ENCODE results near the gene SLC25A28. TPM values are rescaled to one million over a fixed set of nuclear protein-coding genes. Genes with fewer than 3 reads are reported as not detected.
A peak's percentile ranks its signal among the peaks of the same experiment; 100 is the strongest.

The SLC25A28 gene
- total and polyA plus RNA-seq, 4 donors = 31.1 to 86.9 (median 47.6) TPM

DNA sequence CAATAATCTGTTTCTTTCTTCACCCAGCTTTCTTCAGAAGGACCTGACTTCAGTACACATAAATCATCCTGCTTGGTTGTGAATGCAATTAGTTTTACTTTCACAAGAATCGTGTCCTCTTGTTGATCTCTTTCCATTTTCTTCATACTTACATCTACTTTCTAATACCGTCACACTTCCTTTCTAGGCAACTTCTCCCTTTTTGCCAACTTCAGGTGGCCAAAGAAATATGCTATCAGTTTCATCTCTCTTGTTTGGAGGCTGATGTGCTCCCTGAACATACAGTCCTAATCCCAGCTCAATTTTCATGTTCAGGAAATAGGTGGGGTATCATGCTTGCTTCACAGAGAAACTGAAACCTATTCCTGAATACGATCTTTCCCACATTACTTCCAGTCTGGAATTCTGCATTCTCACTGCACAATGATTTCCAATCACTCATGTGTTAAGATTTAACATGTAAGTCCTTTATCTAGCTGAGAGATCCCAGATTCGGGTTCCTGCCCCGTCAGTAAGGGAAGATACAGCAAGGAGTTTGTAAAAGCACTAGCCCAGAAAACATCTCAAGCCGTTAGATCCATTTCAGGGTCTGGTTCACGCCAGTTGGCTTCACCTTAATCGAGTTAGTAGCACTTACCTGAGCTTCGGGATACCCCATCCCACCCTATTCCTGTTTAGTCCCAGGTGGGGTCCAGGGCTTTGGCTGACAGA lies 994 bp downstream of the SLC25A28 start:
- peaks cover 8 to 33% (median 13%) of the 10 kb centered on the region in 5 donors for H3K4me1 ChIP-seq (ENCODE audit: control insufficient read depth in 5 of 5, insufficient read depth in 5 of 5, low read length in 5 of 5)
- ATAC-seq (ENCODE audit: insufficient read depth, low FRiP score) = no peak
- H3K27me3 ChIP-seq (ENCODE audit: control insufficient read depth in 3 of 3, insufficient read depth in 3 of 3, low read length in 2 of 3) = no peaks in the 10 kb centered on the region
- peak in 2 of 3 donors; percentile 7 to 27 for DNase-seq
- no peaks in the 10 kb centered on the region for H3K9me3 ChIP-seq (ENCODE audit: control insufficient read depth in 4 of 4, insufficient read depth in 3 of 4, low read length in 3 of 4)
- peak overlapping the region; percentile 69 to 89 for H3K9ac ChIP-seq (ENCODE audit: insufficient read depth in 1 of 2, low read length in 2 of 2)
- H3K27ac ChIP-seq (ENCODE audit: low read depth in 1 of 2, low read length in 1 of 2) = peak overlapping the region; percentile 47 to 92
- H3K36me3 ChIP-seq (ENCODE audit: control insufficient read depth in 4 of 4, insufficient read depth in 4 of 4, low read length in 4 of 4) = peaks cover 0 to 2% (median 0%) of the 10 kb centered on the region in 4 donors
- H3K4me3 ChIP-seq = peak overlapping the region; percentile 88
- WGBS, 2 donors = 1% methylated on average over 9 of the region's 9 CpGs
- TF ChIP-seq CTCF (IDR thresholded peaks at IDR 0.05; ENCODE audit: control extremely low read depth, extremely low read depth) = no peak

DNA sequence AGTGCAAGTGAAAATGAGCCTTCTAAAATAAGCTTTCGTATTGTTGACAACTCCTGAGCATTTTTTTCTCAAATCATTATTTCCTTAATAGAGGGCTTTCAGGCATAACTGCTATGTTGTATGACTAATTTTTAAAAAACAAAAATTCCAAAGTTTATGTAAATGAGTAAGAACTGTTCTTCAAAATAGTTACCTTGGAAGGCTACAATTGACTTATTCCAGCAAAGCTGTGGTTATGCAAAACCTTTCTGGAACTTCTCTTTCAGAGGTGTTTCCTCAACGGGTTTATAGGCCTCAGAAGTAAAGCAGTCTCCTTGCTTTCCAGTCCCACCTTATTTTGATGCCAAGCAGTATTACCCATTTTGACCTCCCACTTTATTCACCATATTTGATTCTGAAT lies 2.5 kb downstream of the SLC25A28 start:
- 52 to 54% methylated on average over 2 of the region's 2 CpGs for WGBS, 2 donors
- TF ChIP-seq CTCF (IDR thresholded peaks at IDR 0.05; ENCODE audit: control extremely low read depth, extremely low read depth) = no peak
- no peak for DNase-seq
- Histone ChIP-seq H3K9me3 (ENCODE audit: control insufficient read depth in 4 of 4, insufficient read depth in 3 of 4, low read length in 3 of 4) (no peaks in the 10 kb centered on the region), H3K9ac (ENCODE audit: insufficient read depth in 1 of 2, low read length in 2 of 2) (no peak overlapping the region), H3K27ac (ENCODE audit: low read depth in 1 of 2, low read length in 1 of 2) (no peak overlapping the region), H3K4me3 (no peak overlapping the region), H3K4me1 (ENCODE audit: control insufficient read depth in 5 of 5, insufficient read depth in 5 of 5, low read length in 5 of 5) (peaks cover 8 to 33% (median 13%) of the 10 kb centered on the region in 5 donors), H3K36me3 (ENCODE audit: control insufficient read depth in 4 of 4, insufficient read depth in 4 of 4, low read length in 4 of 4) (peaks cover 3 to 9% (median 6%) of the 10 kb centered on the region in 4 donors), H3K27me3 (ENCODE audit: control insufficient read depth in 3 of 3, insufficient read depth in 3 of 3, low read length in 2 of 3) (no peaks in the 10 kb centered on the region)
- no peak for ATAC-seq (ENCODE audit: insufficient read depth, low FRiP score)

DNA sequence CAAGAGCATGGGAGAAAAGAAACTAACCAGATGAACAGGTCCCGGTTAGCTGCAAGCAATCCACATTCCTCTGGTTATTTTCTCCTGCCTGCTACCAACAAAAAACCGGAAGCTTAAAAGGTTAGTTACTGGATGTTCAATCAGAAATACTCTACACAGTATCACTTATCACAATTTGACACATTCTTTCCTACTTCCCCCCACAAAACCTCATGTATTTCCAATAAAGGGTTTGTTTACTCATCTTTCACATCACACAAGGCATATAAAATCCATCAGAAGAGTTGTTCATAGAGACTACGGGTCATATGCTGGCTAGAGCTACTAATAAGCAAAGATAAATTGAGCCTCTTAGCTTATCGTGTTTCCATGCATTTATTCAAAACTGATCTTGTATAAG lies 4.8 kb downstream of the SLC25A28 start:
- Histone ChIP-seq H3K36me3 (ENCODE audit: control insufficient read depth in 4 of 4, insufficient read depth in 4 of 4, low read length in 4 of 4) (peaks cover 10 to 20% (median 12%) of the 10 kb centered on the region in 4 donors), H3K9ac (ENCODE audit: insufficient read depth in 1 of 2, low read length in 2 of 2) (no peak overlapping the region), H3K4me3 (no peak overlapping the region), H3K27ac (ENCODE audit: low read depth in 1 of 2, low read length in 1 of 2) (no peak overlapping the region), H3K4me1 (ENCODE audit: control insufficient read depth in 5 of 5, insufficient read depth in 5 of 5, low read length in 5 of 5) (peaks cover 6 to 27% (median 9%) of the 10 kb centered on the region in 5 donors), H3K27me3 (ENCODE audit: control insufficient read depth in 3 of 3, insufficient read depth in 3 of 3, low read length in 2 of 3) (no peaks in the 10 kb centered on the region), H3K9me3 (ENCODE audit: control insufficient read depth in 4 of 4, insufficient read depth in 3 of 4, low read length in 3 of 4) (no peaks in the 10 kb centered on the region)
- no peak for TF ChIP-seq CTCF (IDR thresholded peaks at IDR 0.05; ENCODE audit: control extremely low read depth, extremely low read depth)
- no peak for DNase-seq
- WGBS, 2 donors = 33 to 60% methylated on average over 4 of the region's 4 CpGs
- ATAC-seq (ENCODE audit: insufficient read depth, low FRiP score) = no peak

All from lung (tissue), 12 donors.